HG03378 (cell line): ENCODE measurements around the gene S100A1.
"Not testable (repeated sequence)": the region's sequence is repeated elsewhere in the genome, so short reads cannot be mapped to it uniquely, and the experiment has no call there.

Source experiments
- ATAC-seq: cut with Tn5 transposase; IDR thresholded peaks from one replicate; pipeline ENCODE4 v1.9.1; 2021; ENCODE audit warnings: mild to moderate bottlenecking, moderate library complexity; ENCODE audit not compliant: unreplicated experiment

The S100A1 gene

GRCh38 chr1:153629971-153630370 lies 1.7 kb downstream of the S100A1 start:
- ATAC-seq = no peak

DNA sequence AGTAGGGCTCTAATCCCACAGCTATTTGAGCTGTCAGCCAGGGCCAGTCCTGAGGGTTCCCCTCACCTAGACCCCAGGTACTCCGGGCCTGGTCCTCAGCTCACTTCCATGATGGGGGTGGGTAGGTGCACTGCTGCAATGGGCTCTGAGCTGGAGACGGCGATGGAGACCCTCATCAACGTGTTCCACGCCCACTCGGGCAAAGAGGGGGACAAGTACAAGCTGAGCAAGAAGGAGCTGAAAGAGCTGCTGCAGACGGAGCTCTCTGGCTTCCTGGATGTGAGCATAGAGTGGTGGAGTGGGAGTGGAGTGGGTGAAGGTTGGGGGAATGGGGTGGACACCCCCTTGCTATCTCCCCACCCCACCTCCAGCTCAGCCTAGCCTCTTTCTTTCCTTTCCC lies 2.1 kb downstream of the S100A1 start:
- no peak for ATAC-seq

DNA sequence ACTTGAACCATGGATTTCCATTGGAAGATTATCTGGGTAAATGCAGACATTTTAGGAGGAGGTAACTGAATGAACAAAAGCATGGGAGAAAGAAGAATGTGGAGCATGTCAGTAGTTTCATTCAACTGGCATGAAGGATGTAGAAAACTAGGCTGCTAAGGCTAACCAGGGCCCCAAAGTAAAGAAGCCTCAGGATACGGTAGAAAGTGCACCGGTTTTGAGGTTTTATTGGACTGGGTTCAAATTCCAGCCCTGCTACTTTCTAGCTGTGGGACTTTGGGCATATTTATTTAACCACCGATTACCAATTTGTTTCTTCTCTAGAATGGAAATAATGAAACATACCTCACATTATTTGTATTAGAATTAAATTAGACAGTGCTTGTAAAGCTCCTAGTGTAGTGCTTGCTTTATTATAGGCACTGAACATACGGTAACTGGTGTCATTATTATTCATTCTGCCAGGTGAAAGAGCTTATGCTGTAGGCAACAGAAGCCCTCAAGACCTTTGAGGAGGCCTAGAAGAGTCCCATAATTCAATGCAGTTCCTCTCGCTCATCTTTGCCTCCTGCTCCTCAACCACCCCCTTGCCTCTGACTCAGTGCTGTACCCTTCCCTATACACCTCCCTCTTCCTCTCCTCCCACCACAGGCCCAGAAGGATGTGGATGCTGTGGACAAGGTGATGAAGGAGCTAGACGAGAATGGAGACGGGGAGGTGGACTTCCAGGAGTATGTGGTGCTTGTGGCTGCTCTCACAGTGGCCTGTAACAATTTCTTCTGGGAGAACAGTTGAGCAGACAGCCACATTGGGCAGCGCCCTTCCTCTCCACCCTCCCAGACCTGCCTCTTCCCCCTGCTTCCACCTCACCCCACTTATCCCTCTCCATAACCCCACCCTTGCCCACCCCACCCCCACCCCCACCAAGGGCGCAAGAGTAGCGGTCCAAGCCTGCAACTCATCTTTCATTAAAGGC lies 3.1 kb downstream of the S100A1 start:
- ATAC-seq = no peak

GRCh38 chr1:153633161-153633753 lies 5.0 kb downstream of the S100A1 start:
- no peak for ATAC-seq

DNA sequence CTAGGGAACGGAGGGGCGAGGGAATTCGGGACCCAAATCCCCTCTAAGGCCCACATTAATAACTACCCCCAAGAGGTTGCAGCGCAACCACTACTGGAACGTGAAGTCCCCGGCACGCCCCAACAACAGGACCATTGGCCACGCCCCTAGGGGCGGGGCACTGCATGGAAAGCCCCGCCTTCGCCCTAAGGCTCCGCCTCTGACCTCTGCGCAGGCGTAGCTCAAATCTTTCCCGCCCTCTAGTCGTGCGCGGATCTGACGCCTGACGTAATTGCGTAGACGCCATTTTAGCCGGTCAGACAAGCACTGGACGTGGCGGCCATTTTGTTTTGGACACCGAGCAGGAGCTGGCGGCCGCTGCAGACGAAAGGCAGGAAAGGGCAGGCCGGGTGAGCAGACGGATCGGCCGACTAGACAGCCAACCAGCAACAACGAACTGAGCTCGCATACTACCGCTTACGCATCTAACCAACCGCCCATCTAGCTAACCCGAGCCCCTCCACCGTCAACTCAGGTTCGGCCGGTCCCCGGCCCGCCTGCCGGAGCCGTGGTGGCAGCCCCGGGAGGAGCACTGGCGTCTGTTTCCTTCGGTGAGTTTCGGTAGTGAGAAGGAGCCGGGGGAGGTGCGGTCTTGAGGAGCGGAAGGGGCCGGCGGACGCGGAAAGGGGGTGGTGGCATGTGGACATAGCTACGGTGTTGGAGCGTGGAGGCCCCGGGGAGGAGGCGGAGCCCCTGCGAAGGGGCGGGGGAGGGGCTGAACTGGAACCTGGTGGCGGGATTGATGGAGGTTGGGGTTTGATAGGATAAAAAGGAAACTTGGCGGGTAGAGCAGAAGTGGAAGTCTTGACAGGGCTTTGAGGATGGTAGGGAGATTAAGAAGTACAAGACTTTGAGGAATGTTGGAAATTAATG lies 5.8 kb downstream of the S100A1 start, which contains the start of gene CHTOP:
Gene CHTOP, plus strand, starts transcription at position 313 of the 912 bp plus-strand sequence. CDS start 2,523 bp downstream, outside the sequence.
- peak; percentile 83 for ATAC-seq

- no peak for ATAC-seq
Measured at GRCh38 chr1:153635872-153636271, 7.6 kb downstream of the S100A1 start.

DNA sequence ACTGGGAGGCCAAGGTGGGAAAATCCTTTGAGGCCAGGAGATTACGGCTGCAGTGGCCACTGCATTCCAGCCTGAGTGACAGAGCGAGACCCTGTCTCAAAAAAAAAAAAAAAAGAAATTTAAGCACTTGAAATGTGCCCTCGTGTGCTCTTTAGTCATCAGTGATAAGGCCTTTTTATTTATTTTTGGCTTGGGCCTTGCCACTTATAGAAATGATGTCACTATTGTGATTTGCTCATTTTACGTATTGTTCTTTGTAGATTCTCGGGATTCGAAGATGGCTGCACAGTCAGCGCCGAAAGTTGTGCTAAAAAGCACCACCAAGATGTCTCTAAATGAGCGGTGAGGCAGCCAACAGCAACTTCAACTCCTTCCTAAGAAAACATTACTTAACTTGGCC lies 8.1 kb downstream of the S100A1 start:
- ATAC-seq = no peak

DNA sequence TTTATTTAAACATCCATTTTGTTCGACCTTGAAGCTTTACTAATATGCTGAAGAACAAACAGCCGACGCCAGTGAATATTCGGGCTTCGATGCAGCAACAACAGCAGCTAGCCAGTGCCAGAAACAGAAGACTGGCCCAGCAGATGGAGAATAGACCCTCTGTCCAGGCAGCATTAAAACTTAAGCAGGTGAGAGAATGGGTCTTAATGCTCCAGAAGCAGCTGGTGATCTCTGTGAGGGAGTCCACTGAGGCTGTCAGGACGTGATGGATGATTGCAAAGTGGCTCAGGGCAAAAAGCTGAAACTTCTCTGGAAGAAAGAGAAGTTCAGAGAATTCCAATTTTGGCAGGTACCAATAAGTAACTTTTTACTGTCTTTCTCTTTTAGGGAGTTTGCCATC lies 10.0 kb downstream of the S100A1 start:
- ATAC-seq = no peak

GRCh38 chr1:153639280-153639679 lies 11.0 kb downstream of the S100A1 start:
- ATAC-seq = no peak

DNA sequence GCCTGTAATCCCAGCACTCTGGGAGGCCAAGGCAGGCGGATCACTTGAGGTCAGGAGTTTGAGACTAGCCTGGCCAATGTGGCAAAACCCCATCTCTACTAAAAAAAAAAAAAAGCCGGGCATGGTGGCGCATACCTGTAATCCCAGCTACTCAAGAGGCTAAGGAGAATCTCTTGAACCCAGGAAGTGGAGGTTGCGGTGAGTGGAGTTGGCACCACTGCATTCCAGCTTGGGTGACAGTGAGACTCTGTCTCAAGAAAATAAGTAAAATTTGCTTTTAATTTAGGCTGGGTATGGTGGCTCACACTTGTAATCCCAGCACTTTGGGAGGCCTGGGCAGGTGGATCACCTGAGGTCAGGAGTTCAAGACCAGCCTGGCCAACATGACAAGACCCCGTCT lies 12.0 kb downstream of the S100A1 start:
- not testable (repeated sequence) for ATAC-seq

DNA sequence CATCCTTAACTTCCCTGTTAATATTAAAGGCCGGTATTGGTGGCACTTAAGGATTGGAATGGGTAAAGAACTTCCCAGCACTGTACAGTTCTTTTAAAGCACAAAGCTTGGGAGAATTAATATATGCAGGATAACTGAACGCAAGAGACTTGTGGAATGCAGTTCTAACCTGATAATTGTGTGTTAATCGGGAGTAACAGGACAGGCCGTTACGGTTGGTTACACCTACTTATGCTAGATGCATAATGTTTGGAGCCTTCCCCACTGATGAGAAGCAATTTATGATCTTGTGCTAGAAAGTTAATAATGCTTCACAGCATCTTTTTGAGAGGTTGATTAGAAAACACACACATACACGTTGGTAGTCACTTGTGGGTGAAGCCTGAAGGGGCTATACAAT lies 12.6 kb downstream of the S100A1 start:
- ATAC-seq = no peak

GRCh38 chr1:153642161-153642560 lies 13.9 kb downstream of the S100A1 start:
- ATAC-seq = no peak

- ATAC-seq = no peak
Measured at GRCh38 chr1:153643100-153643499, 14.9 kb downstream of the S100A1 start.

GRCh38 chr1:153643816-153644215 lies 15.6 kb downstream of the S100A1 start:
- no peak for ATAC-seq

DNA sequence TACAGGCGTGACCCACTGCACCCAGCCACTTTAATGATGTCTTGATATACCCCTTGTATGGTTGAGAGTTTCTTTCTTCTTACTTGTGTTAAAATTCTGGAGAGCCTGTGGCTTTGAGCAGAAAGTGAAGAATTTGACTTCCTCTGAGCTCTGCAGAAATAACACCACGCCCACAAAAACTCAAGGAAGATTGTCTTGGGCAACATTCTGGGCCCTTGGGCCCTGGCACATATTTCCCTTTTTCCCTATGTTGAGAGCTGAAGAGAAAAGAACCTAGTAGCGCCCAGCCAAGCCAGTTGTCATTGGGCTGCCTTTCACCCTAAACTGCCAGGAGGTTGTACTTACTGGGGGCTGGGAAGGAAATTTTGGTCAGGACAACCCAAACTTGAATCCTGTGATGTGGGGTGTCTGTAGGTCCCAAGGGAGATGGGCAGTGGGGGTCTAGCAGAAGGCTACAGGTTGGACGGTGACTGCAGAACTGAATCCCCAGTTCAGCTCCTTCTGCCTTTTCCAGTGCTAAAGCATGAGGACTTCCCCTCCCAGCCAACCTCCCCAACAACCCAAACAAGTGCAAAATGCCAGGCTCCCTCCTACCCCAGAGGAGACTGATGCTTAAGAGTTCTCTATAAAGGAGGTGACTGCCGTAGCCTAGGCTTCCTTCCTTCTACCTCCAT lies 18.6 kb downstream of the S100A1 start:
- no peak for ATAC-seq

- ATAC-seq = no peak
Measured at GRCh38 chr1:153647346-153647714, 19.1 kb downstream of the S100A1 start.

GRCh38 chr1:153648000-153648643 lies 19.9 kb downstream of the S100A1 start:
- ATAC-seq = no peak

DNA sequence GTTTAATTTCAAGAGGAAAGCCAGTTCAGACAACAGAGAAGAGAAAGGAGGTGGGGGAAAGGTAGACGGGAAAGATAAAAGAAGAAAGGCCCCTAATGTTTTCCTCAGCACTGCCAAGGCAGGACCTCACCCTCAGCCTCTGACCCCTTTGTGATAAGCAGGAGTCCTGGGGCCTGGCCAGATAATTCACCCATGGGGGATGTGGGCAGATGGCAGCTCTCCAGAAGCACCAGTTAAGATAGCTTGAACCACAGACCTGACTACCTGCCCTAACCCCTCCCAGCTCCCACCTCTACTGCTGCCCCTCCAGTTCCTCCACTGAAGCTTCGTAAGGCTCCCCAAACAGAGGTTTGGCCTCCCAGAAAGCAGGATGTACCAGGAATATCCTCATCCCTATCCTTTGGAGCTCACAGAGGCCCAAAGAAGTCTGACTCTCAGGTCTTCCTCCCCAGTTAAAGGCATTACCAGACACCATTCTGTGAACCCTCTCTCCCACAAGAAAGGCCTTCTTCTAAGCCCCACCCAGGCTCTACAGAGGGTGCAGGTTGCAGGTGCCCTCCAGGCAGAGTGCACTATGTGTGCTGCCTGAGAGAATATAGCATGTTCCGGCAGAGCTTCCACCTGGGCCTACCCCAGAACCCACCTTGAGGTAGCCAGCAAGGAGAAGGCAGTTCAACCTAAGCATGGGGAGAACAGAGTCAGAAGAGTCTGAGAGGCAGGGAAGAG lies 21.1 kb downstream of the S100A1 start:
- no peak for ATAC-seq

GRCh38 chr1:153649863-153650235 lies 21.6 kb downstream of the S100A1 start:
- no peak for ATAC-seq
